HL-60 (cell line): ENCODE data around the gene ACO2.

Experiments
- DNase-seq, 2 experiments: peaks; one replicate each; pipeline ENCODE4 v3.0.0-alpha.2; 2010 to 2020; ENCODE audit warnings: low read depth in 1 of 2, low spot score in 1 of 2
- H3K27ac ChIP-seq: fragments of 250-450 bp; sonication (Bioruptor Pico); replicated peaks from 2 replicates; pipeline ENCODE4 v1.5.1; 2020; ENCODE audit warnings: mild to moderate bottlenecking, moderate library complexity
- H3K27me3 ChIP-seq: fragments of 250-450 bp; sonication (Bioruptor Pico); 2 replicates; pipeline ENCODE4 v1.5.1; 2021; ENCODE audit warnings: mild to moderate bottlenecking, moderate library complexity; ENCODE audit not compliant: insufficient read depth, poor library complexity, severe bottlenecking
- H3K4me3 ChIP-seq: replicated peaks from 2 replicates; pipeline ENCODE4 v1.5.1; 2011; ENCODE audit warnings: mild to moderate bottlenecking, control low read depth, low read length; ENCODE audit not compliant: insufficient read depth
- CTCF ChIP-seq: IDR thresholded peaks from one replicate; pipeline ENCODE4 v1.5.1; 2011; ENCODE audit warnings: low read length, control low read depth, inconsistent platforms; ENCODE audit not compliant: insufficient read depth
- GABPA ChIP-seq: IDR thresholded peaks from 2 replicates; pipeline ENCODE4 v1.6.1; 2012; ENCODE audit warnings: low read depth
- POLR2AphosphoS5 ChIP-seq: IDR thresholded peaks from 2 replicates; pipeline ENCODE4 v1.6.1; 2012; ENCODE audit warnings: low read depth
- SPI1 ChIP-seq: IDR thresholded peaks from 2 replicates; pipeline ENCODE4 v1.6.1; 2012; ENCODE audit warnings: low read depth, mild to moderate bottlenecking, borderline replicate concordance
- long read RNA-seq: library from polyadenylated mRNA; unstranded; transcript quantifications from one replicate; pipeline ENCODE4 v2.0.0, GENCODE V29; 2020
- TF ChIP-seq, protein P1 (sequence below): IDR thresholded peaks from 2 replicates; pipeline ENCODE4 v1.6.1; 2012; ENCODE audit warnings: low read depth; ENCODE audit not compliant: insufficient replicate concordance

Gene ACO2
- long read RNA-seq, transcript ACO2-201 (18 exons, 2,741 nt): major isoform, 1,268 of 1,414 reads
- long read RNA-seq, partial matches to known transcripts: 67 of 1,414 reads
- long read RNA-seq, other reads (novel, unspliced or antisense): 78 of 1,414 reads

GRCh38 chr22:41468381-41469217 is at the start of gene ACO2, which contains the start of gene PHF5A:
TSS of gene ACO2 (plus strand) at chr22:41469117. CDS start at chr22:41469147, 30 bp downstream.
TSS of gene PHF5A (minus strand) at chr22:41468692. CDS start at chr22:41468653, 39 bp downstream.
- peak; percentile 97 for DNase-seq
- Histone ChIP-seq H3K27me3 (no peaks in the 10 kb centered on the region), H3K27ac (peak within 1 kb of the TSS; percentile 100), H3K4me3 (peak within 1 kb of the TSS; percentile 96)
- TF ChIP-seq POLR2AphosphoS5 (peak; percentile 71), CTCF (no peak), GABPA (peak; percentile 95)
- TF ChIP-seq, protein P1, sequence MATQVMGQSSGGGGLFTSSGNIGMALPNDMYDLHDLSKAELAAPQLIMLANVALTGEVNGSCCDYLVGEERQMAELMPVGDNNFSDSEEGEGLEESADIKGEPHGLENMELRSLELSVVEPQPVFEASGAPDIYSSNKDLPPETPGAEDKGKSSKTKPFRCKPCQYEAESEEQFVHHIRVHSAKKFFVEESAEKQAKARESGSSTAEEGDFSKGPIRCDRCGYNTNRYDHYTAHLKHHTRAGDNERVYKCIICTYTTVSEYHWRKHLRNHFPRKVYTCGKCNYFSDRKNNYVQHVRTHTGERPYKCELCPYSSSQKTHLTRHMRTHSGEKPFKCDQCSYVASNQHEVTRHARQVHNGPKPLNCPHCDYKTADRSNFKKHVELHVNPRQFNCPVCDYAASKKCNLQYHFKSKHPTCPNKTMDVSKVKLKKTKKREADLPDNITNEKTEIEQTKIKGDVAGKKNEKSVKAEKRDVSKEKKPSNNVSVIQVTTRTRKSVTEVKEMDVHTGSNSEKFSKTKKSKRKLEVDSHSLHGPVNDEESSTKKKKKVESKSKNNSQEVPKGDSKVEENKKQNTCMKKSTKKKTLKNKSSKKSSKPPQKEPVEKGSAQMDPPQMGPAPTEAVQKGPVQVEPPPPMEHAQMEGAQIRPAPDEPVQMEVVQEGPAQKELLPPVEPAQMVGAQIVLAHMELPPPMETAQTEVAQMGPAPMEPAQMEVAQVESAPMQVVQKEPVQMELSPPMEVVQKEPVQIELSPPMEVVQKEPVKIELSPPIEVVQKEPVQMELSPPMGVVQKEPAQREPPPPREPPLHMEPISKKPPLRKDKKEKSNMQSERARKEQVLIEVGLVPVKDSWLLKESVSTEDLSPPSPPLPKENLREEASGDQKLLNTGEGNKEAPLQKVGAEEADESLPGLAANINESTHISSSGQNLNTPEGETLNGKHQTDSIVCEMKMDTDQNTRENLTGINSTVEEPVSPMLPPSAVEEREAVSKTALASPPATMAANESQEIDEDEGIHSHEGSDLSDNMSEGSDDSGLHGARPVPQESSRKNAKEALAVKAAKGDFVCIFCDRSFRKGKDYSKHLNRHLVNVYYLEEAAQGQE: peak; percentile 64

DNA sequence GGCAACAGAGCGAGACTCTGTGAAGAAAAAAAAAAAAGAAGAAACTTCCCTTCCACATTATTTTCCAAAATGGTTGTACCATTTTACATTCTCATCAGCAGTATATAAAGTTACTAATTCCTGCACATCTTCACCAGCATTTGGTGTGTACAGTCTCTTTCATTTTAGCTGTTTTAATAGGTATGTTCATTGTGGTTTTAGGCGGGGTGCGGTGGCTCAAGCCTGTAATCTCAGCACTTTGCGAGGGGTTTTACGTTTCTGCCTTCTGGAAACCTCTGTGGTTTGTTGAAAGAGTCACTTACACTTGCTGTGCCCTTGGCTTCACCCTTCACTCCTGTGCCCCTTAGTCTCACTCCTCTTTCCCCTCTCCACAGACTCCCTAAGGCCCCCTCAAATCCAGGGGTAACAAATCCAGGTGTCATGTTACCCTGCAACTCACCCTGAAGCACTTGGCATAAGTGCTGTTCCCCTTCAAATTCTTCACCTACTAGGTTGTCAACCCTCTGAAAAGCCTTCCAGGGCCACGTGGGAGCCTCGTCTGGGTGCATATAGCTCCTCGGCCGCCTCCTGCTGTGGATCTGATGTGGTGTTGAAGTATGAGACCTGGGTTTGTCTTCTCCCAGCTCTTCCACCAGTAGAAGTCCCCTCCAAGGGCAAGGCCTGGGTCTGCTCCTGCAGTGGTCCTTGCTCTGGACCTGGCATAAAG is 43.1 kb upstream of the ACO2 start:
- TF ChIP-seq SPI1: no peak
- TF ChIP-seq, protein P1: no peak
- TF ChIP-seq POLR2AphosphoS5: no peak
- no peak for TF ChIP-seq GABPA
- no peak for TF ChIP-seq CTCF
- no peak overlapping the region for H3K4me3 ChIP-seq
- no peak for DNase-seq
- H3K27ac ChIP-seq: no peak overlapping the region
- H3K27me3 ChIP-seq: no peaks in the 10 kb centered on the region

GRCh38 chr22:41429232-41429950 is 39.5 kb upstream of the ACO2 start:
- TF ChIP-seq POLR2AphosphoS5 (no peak), SPI1 (no peak), GABPA (no peak), CTCF (no peak)
- TF ChIP-seq, protein P1: no peak
- no peak overlapping the region for H3K27ac ChIP-seq
- no peak overlapping the region for H3K4me3 ChIP-seq

More at GRCh38 chr22:41429232-41429950, 39.5 kb upstream of the ACO2 start:
- H3K27me3 ChIP-seq: no peaks in the 10 kb centered on the region
- no peak for DNase-seq
